Spleen (tissue), 7 donors: Measurements from ENCODE around the gene EIF5A.

Experiments
- CTCF ChIP-seq, 11 experiments: fragments of 200-600 bp in 7 of 11; fragments of 450-650 bp in 4 of 11; sonication (generic) in 4 of 11; IDR thresholded peaks in 8 of 11; conservative IDR thresholded peaks in 3 of 11; 1 replicate in 7 of 11; 2 replicates in 4 of 11; pipeline versions ENCODE4 v1.4.0 to v1.8.0; 2016 to 2021; ENCODE audit warnings: antibody characterized with exemption in 11 of 11, inconsistent platforms in 4 of 11, mild to moderate bottlenecking in 1 of 11
- POLR2A ChIP-seq, 3 donors: fragments of 450-650 bp; IDR thresholded peaks; one replicate each; pipeline ENCODE4 v1.5.1; 2017; ENCODE audit warnings: antibody characterized with exemption in 3 of 3, mild to moderate bottlenecking in 1 of 3
- POLR2AphosphoS5 ChIP-seq, 3 donors: sonication (generic); formaldehyde crosslinking; IDR thresholded peaks; one replicate each; pipeline ENCODE4 v1.5.1; 2017; ENCODE audit warnings: antibody characterized with exemption in 3 of 3
- donor health status: DM: no; HTN: no; CAD: no; lungs with moderate emphysema.
- donor health status: DM: no; HTN: no; CAD: no.
- donor health status: DM: no; HTN: no; CAD: no.

GRCh38 chr17:7284911-7285310 lies 22.5 kb upstream of the EIF5A start:
- TF ChIP-seq CTCF (IDR thresholded peaks at IDR 0.05 in 8 of 11, conservative IDR thresholded peaks at IDR 0.05 in 3 of 11) (no peak), POLR2A (IDR thresholded peaks at IDR 0.05) (no peak), POLR2AphosphoS5 (IDR thresholded peaks at IDR 0.05) (no peak)
